T-cell (primary cell): ENCODE results near the gene DNAJB11. TPM values are rescaled to one million over a fixed set of nuclear protein-coding genes. Genes with fewer than 3 reads are reported as not detected.
"Not testable (repeated sequence)": the region's sequence is repeated elsewhere in the genome, so short reads cannot be mapped to it uniquely, and the experiment has no call there.

Experiments
- ATAC-seq, 4 experiments: fragments of 200-7000 bp in 3 of 4; fragments of 150-1000 bp in 1 of 4; cut with Tn5 transposase; replicated peaks in 1 of 4; 1 replicate in 3 of 4; 2 replicates in 1 of 4; pipeline ENCODE4 v1.10.0; 2021; ENCODE audit warnings: moderate library complexity in 3 of 4, mild to moderate bottlenecking in 2 of 4, moderate number of reproducible peaks in 1 of 4
- CTCF ChIA-PET, 2 donors: fragments of 300-600 bp; sonication (Branson Sonifier 250); formaldehyde crosslinking; loops; one replicate each; lab custom pipeline; 2022; ENCODE audit warnings: antibody characterized with exemption in 2 of 2; lab: Charles Lee
- POLR2A ChIA-PET, 2 donors: fragments of 300-600 bp; sonication (Branson Sonifier 250); formaldehyde crosslinking; loops; one replicate each; lab custom pipeline; 2022; ENCODE audit warnings: antibody characterized with exemption in 2 of 2; lab: Charles Lee
- DNase-seq, 35 experiments: peaks; one replicate each; pipeline versions ENCODE4 v3.0.0 to v3.0.0-alpha.2; 2013 to 2023
- H3K27ac ChIP-seq: one replicate; pipeline ENCODE4 v1.5.1; 2013; ENCODE audit warnings: low read length
- H3K27me3 ChIP-seq, 2 experiments: replicated peaks in 1 of 2; 1 replicate in 1 of 2; 2 replicates in 1 of 2; pipeline versions ENCODE4 v1.6.1 to v1.7.0; 2013; ENCODE audit warnings: low read length in 1 of 2, mixed read lengths in 1 of 2; ENCODE audit not compliant: control insufficient read depth in 2 of 2, insufficient read depth in 2 of 2; ENCODE audit errors: extremely low read depth in 1 of 2
- H3K36me3 ChIP-seq, 2 donors: 1 replicate in 1 of 2; 2 replicates in 1 of 2; pipeline versions ENCODE4 v1.6.1 to v1.7.0; 2013; ENCODE audit warnings: low read length in 1 of 2; ENCODE audit not compliant: control insufficient read depth in 2 of 2, insufficient read depth in 1 of 2; ENCODE audit errors: extremely low read depth in 1 of 2
- H3K4me1 ChIP-seq, 2 experiments: 1 replicate in 1 of 2; 2 replicates in 1 of 2; pipeline versions ENCODE4 v1.6.1 to v1.7.0; 2013; ENCODE audit warnings: low read length in 2 of 2, mixed read lengths in 1 of 2; ENCODE audit not compliant: insufficient read depth in 2 of 2, control insufficient read depth in 1 of 2; ENCODE audit errors: extremely low read depth in 1 of 2
- H3K4me3 ChIP-seq, 2 donors: 1 replicate in 1 of 2; 2 replicates in 1 of 2; pipeline versions ENCODE4 v1.5.1 to v1.7.0; 2013; ENCODE audit warnings: mild to moderate bottlenecking in 2 of 2, low read length in 1 of 2, moderate library complexity in 1 of 2; ENCODE audit not compliant: control insufficient read depth in 1 of 2; ENCODE audit errors: extremely low read depth in 1 of 2
- H3K9me3 ChIP-seq: 2 replicates; pipeline ENCODE4 v1.7.0; 2013
- H3K27ac Mint-ChIP-seq, 2 donors: one replicate each; pipeline ENCODE4 v1.8.0; 2020 to 2021; ENCODE audit warnings: mild to moderate bottlenecking in 2 of 2, mixed read lengths in 2 of 2
- H3K27me3 Mint-ChIP-seq, 2 donors: one replicate each; pipeline ENCODE4 v1.8.0; 2021 to 2022; ENCODE audit warnings: mixed read lengths in 2 of 2
- H3K36me3 Mint-ChIP-seq: one replicate; pipeline ENCODE4 v1.8.0; 2021; ENCODE audit warnings: mixed read lengths
- H3K4me1 Mint-ChIP-seq, 3 donors: one replicate each; pipeline ENCODE4 v1.8.0; 2020 to 2022; ENCODE audit warnings: mixed read lengths in 3 of 3, mild to moderate bottlenecking in 1 of 3
- H3K4me3 Mint-ChIP-seq, 3 donors: one replicate each; pipeline ENCODE4 v1.8.0; 2020 to 2022; ENCODE audit warnings: mild to moderate bottlenecking in 3 of 3, mixed read lengths in 3 of 3, moderate library complexity in 3 of 3
- H3K9me3 Mint-ChIP-seq, 3 donors: one replicate each; pipeline ENCODE4 v1.8.0; 2020 to 2022; ENCODE audit warnings: mixed read lengths in 3 of 3
- WGBS: methylation state at CpG from one replicate; pipeline ENCODE4 v1.1.5; 2013; ENCODE audit warnings: missing lambda C conversion rate; ENCODE audit not compliant: insufficient coverage; 5-methylcytosine and 5-hydroxymethylcytosine counted together
- total RNA-seq, 35 experiments: library from RNA in 6 of 35; stranded (reverse) in 6 of 35; fragments of 120-200 nt in 1 of 35; gene quantifications; one replicate each; pipeline versions ENCODE4 v1.2.1 to v1.2.4 and lab custom pipeline; 2013 to 2026

DNAJB11 gene
- total RNA-seq, 5 donors from 2014 or later (not counting 1 experiment from before 2014, with no cell fraction given), result 28.7 to 65.4 (median 31.7) TPM

- no peak overlapping the region for H3K27ac Mint-ChIP-seq
- Histone ChIP-seq H3K27me3 (peaks cover 0 to 7% of the 10 kb centered on the region in 2 experiments), H3K27ac (no peak overlapping the region), H3K4me1 (no peaks in the 10 kb centered on the region), H3K4me3 (no peak overlapping the region), H3K36me3 (no peaks in the 10 kb centered on the region), H3K9me3 (no peaks in the 10 kb centered on the region)
- 100% methylated on average over 3 of the region's 7 CpGs for WGBS
- CTCF ChIA-PET, result no interaction called here
- peaks cover 8 to 14% of the 10 kb centered on the region in 2 donors for H3K27me3 Mint-ChIP-seq
- no peaks in the 10 kb centered on the region for H3K36me3 Mint-ChIP-seq
- no peak for ATAC-seq
- H3K9me3 Mint-ChIP-seq, result no peaks in the 10 kb centered on the region
- DNase-seq, result no peak
- POLR2A ChIA-PET, result no interaction called here
- no peaks in the 10 kb centered on the region for H3K4me1 Mint-ChIP-seq
- H3K4me3 Mint-ChIP-seq, result no peak overlapping the region
Observed at GRCh38 chr3:186627852-186628414, 57.4 kb downstream of the DNAJB11 start.

DNA sequence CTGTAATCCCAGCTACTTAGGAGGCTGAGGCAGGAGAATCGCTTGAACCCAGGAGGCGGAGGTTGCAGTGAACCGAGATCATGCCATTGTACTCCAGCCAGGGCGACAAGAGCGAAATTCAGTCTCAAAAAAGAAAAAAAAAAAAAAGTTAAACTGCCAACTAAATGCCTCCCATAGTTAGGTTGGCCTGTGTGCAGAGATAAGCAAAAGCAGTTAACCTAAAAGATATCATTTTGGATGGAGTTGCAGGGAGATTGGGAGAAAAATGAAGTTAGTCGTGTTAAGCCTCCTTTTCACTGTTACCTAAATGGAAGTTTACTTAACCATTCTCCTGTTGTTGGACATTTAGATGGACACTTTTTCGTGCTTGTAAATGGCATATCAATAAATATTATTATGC is 58.2 kb downstream of the DNAJB11 start:
- whole genome bisulfite sequencing, result no CpG with 5 or more reads among the region's 7 CpGs
- Histone ChIP-seq H3K27ac (no peak overlapping the region), H3K4me3 (no peak overlapping the region), H3K9me3 (no peaks in the 10 kb centered on the region), H3K27me3 (peaks cover 0 to 7% of the 10 kb centered on the region in 2 experiments), H3K4me1 (no peaks in the 10 kb centered on the region), H3K36me3 (no peaks in the 10 kb centered on the region)
- no peaks in the 10 kb centered on the region for H3K4me1 Mint-ChIP-seq
- H3K36me3 Mint-ChIP-seq, result no peaks in the 10 kb centered on the region
- peaks cover 8 to 14% of the 10 kb centered on the region in 2 donors for H3K27me3 Mint-ChIP-seq
- no peak overlapping the region for H3K4me3 Mint-ChIP-seq
- DNase-seq (no peak), ATAC-seq (no peak)
- POLR2A ChIA-PET, result no interaction called here
- H3K9me3 Mint-ChIP-seq, result no peaks in the 10 kb centered on the region
- H3K27ac Mint-ChIP-seq, result no peak overlapping the region
- CTCF ChIA-PET, result no interaction called here

- Mint-ChIP-seq H3K27me3 (peaks cover 8 to 19% of the 10 kb centered on the region in 2 donors), H3K4me3 (no peak overlapping the region), H3K27ac (no peak overlapping the region), H3K36me3 (no peaks in the 10 kb centered on the region), H3K9me3 (no peaks in the 10 kb centered on the region), H3K4me1 (no peaks in the 10 kb centered on the region)
- WGBS, result 82% methylated on average over 5 of the region's 6 CpGs
- no peak for ATAC-seq
- ChIA-PET POLR2A (no interaction called here), CTCF (interaction anchor here (0.5 to 1.5 kb wide), 5 partner anchors 8 to 649 kb away, joined by 3 to 7 read pairs (median 4); no protein-coding TSS in a partner anchor)
- no peak overlapping the region for H3K27ac ChIP-seq
- no peaks in the 10 kb centered on the region for H3K36me3 ChIP-seq
- H3K4me1 ChIP-seq, result no peaks in the 10 kb centered on the region
- no peak for DNase-seq
- no peaks in the 10 kb centered on the region for H3K9me3 ChIP-seq
- H3K27me3 ChIP-seq, result peaks cover 0 to 7% of the 10 kb centered on the region in 2 experiments
- no peak overlapping the region for H3K4me3 ChIP-seq
Observed at GRCh38 chr3:186630950-186631641, 60.6 kb downstream of the DNAJB11 start.

DNA sequence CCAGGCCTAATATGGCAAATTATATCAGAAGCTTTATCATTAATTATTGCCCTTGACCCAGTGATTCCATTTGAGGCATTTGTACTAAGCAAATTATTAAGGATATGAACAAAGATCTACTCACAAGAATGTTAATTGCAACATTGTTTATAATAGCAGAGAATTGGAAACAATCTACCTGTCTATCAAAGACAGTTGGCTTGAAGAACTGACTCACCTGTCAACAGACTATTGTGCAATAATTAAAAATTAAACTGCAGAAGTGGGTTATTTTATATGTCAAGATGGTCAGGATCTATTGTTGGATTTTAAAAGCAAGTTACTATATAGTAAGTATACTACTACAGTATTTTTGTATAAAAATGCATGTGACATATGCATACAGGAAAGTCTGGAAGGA is 63.0 kb downstream of the DNAJB11 start:
- Mint-ChIP-seq H3K27ac (no peak overlapping the region), H3K27me3 (peaks cover 13 to 22% of the 10 kb centered on the region in 2 donors), H3K4me3 (no peak overlapping the region), H3K36me3 (no peaks in the 10 kb centered on the region), H3K4me1 (no peaks in the 10 kb centered on the region), H3K9me3 (no peaks in the 10 kb centered on the region)
- Histone ChIP-seq H3K9me3 (no peaks in the 10 kb centered on the region), H3K4me1 (no peaks in the 10 kb centered on the region), H3K36me3 (no peaks in the 10 kb centered on the region), H3K4me3 (no peak overlapping the region), H3K27me3 (peaks cover 0 to 5% of the 10 kb centered on the region in 2 experiments), H3K27ac (no peak overlapping the region)
- ATAC-seq, result no peak
- POLR2A ChIA-PET, result no interaction called here
- DNase-seq, result no peak
- CTCF ChIA-PET, result interaction anchor here in 1 of 2 donors (1.1 kb wide), 1 partner anchor 16 kb away, joined by 3 read pairs; no protein-coding TSS in a partner anchor

GRCh38 chr3:186634207-186634606 is 63.7 kb downstream of the DNAJB11 start:
- H3K4me1 ChIP-seq, H3K27ac ChIP-seq, H3K4me3 Mint-ChIP-seq, H3K9me3 Mint-ChIP-seq, ATAC-seq, H3K36me3 ChIP-seq, H3K27me3 ChIP-seq, H3K27ac Mint-ChIP-seq, H3K4me1 Mint-ChIP-seq, H3K4me3 ChIP-seq, H3K9me3 ChIP-seq, CTCF ChIA-PET, POLR2A ChIA-PET, H3K36me3 Mint-ChIP-seq, DNase-seq: not testable (repeated sequence)
- peaks cover 19 to 28% of the 10 kb centered on the region in 2 donors for H3K27me3 Mint-ChIP-seq
- no CpG with 5 or more reads among the region's 5 CpGs for WGBS
